Globus pallidus (tissue), 1 donor: ENCODE measurements around the gene PGC.

ENCODE experiments used
- DNase-seq: peaks from one replicate; pipeline ENCODE4 v3.0.0-alpha.2; 2015; ENCODE audit warnings: low spot score

PGC gene

GRCh38 chr6:41746107-41746506, 1.1 kb downstream of the PGC start:
- DNase-seq: no peak

GRCh38 chr6:41744236-41744787, 2.9 kb downstream of the PGC start:
- DNase-seq: no peak

GRCh38 chr6:41743406-41744235, 3.6 kb downstream of the PGC start:
- DNase-seq: no peak

- DNase-seq: no peak
These were observed 5.3 kb downstream of the PGC start for GRCh38 chr6:41741625-41742490.

- no peak for DNase-seq
These were observed 6.6 kb downstream of the PGC start for GRCh38 chr6:41740366-41741162.

- DNase-seq: no peak
These were observed 8.2 kb downstream of the PGC start for GRCh38 chr6:41739041-41739440.

- DNase-seq: no peak
These were observed 9.5 kb downstream of the PGC start for GRCh38 chr6:41737591-41738130.

- DNase-seq: no peak
These were observed 10.2 kb downstream of the PGC start for GRCh38 chr6:41736800-41737555.

- DNase-seq: no peak
These were observed 10.9 kb downstream of the PGC start for GRCh38 chr6:41736186-41736733.

GRCh38 chr6:41735427-41736185, 11.6 kb downstream of the PGC start, which contains the start of gene TFEB:
Gene TFEB (minus strand): TSS chr6:41735608. CDS start chr6:41691213, 44,395 bp downstream.
- peak; percentile 94 for DNase-seq

- peak; percentile 96 for DNase-seq
These were observed 12.4 kb downstream of the PGC start for GRCh38 chr6:41734666-41735426.

- DNase-seq: peak; percentile 95
These were observed 13.2 kb downstream of the PGC start for GRCh38 chr6:41733707-41734665.

- DNase-seq: peak; percentile 52
These were observed 13.9 kb downstream of the PGC start for GRCh38 chr6:41733360-41733706.

GRCh38 chr6:41732591-41733359, 14.4 kb downstream of the PGC start:
- DNase-seq: peak; percentile 53

GRCh38 chr6:41732149-41732548, 15.0 kb downstream of the PGC start:
- DNase-seq: no peak

GRCh38 chr6:41731561-41732086, 15.6 kb downstream of the PGC start:
- peak; percentile 16 for DNase-seq
